ENCODE results near the gene WFDC8.
"Not testable (repeated sequence)": the region's sequence is repeated elsewhere in the genome, so short reads cannot be mapped to it uniquely, and the experiment has no call there.

The WFDC8 gene

GRCh38 chr20:45579184-45579583 lies at the start of gene WFDC8:
TSS of gene WFDC8 (minus strand) at chr20:45579284. CDS start at chr20:45579247, 37 bp downstream.
- no peak for DNase-seq

- no peak for DNase-seq
Measured at GRCh38 chr20:45626540-45626939, 47.5 kb upstream of the WFDC8 start.

GRCh38 chr20:45621593-45621992 lies 42.5 kb upstream of the WFDC8 start:
- no peak for DNase-seq

GRCh38 chr20:45617591-45617990 lies 38.5 kb upstream of the WFDC8 start:
- no peak for DNase-seq

GRCh38 chr20:45612314-45612713 lies 33.2 kb upstream of the WFDC8 start:
- no peak for DNase-seq

GRCh38 chr20:45611054-45611453 lies 32.0 kb upstream of the WFDC8 start:
- no peak for DNase-seq

- no peak for DNase-seq
Measured at GRCh38 chr20:45607810-45608209, 28.7 kb upstream of the WFDC8 start.

- no peak for DNase-seq
Measured at GRCh38 chr20:45595235-45595634, 16.2 kb upstream of the WFDC8 start.

- DNase-seq, result no peak
Measured at GRCh38 chr20:45593498-45593897, 14.4 kb upstream of the WFDC8 start.

- DNase-seq, result no peak
Measured at GRCh38 chr20:45592574-45593189, 13.6 kb upstream of the WFDC8 start.

GRCh38 chr20:45589725-45590124 lies 10.6 kb upstream of the WFDC8 start:
- no peak for DNase-seq

GRCh38 chr20:45588800-45589199 lies 9.7 kb upstream of the WFDC8 start:
- no peak for DNase-seq

GRCh38 chr20:45585986-45586385 lies 6.9 kb upstream of the WFDC8 start:
- DNase-seq, result not testable (repeated sequence)

- DNase-seq, result not testable (repeated sequence)
Measured at GRCh38 chr20:45584294-45584693, 5.2 kb upstream of the WFDC8 start.

GRCh38 chr20:45583502-45583901 lies 4.4 kb upstream of the WFDC8 start:
- DNase-seq, result no peak

GRCh38 chr20:45581702-45582101 lies 2.6 kb upstream of the WFDC8 start:
- no peak for DNase-seq

- no peak for DNase-seq
Measured at GRCh38 chr20:45578231-45578630, 853 bp downstream of the WFDC8 start.

GRCh38 chr20:45576995-45577394 lies 2.1 kb downstream of the WFDC8 start:
- no peak for DNase-seq

- DNase-seq, result no peak
Measured at GRCh38 chr20:45575931-45576330, 3.2 kb downstream of the WFDC8 start.

GRCh38 chr20:45569650-45570049 lies 9.4 kb downstream of the WFDC8 start:
- DNase-seq, result not testable (repeated sequence)

GRCh38 chr20:45564760-45565276 lies 14.3 kb downstream of the WFDC8 start:
- no peak for DNase-seq

GRCh38 chr20:45555198-45555597 lies 23.9 kb downstream of the WFDC8 start:
- DNase-seq, result no peak

- DNase-seq, result no peak
Measured at GRCh38 chr20:45552456-45552855, 26.6 kb downstream of the WFDC8 start.

- DNase-seq, result no peak
Measured at GRCh38 chr20:45550765-45551164, 28.3 kb downstream of the WFDC8 start.

GRCh38 chr20:45548410-45548809 lies 30.7 kb downstream of the WFDC8 start:
- no peak for DNase-seq

All from NCI-H2081 treated with DMSO at 0.1 percent for 48 hours (cell line).